IMR-90 (cell line): Measurements from ENCODE around the gene RASSF8. TPM values are rescaled to one million over a fixed set of nuclear protein-coding genes. Genes with fewer than 3 reads are reported as not detected.
A peak's percentile ranks its signal among the peaks of the same experiment; 100 is the strongest.

Experiments
- ATAC-seq: fragments of 200-7000 bp; cut with Tn5 transposase; 2 replicates; pipeline ENCODE4 v1.9.1; 2020; ENCODE audit warnings: low read depth, mild to moderate bottlenecking, moderate library complexity
- BruUV-seq: library from RNA; stranded (reverse); fragments of 400-500 nt; replicated peaks from 2 replicates; lab custom pipeline; 2021; lab: Mats Ljungman, UMichigan
- CTCF ChIA-PET: fragments of 300-600 bp; formaldehyde crosslinking; extraction: SDS; loops from one replicate; lab custom pipeline; 2021; ENCODE audit warnings: antibody characterized with exemption; lab: Yijun Ruan, JAX
- POLR2A ChIA-PET: fragments of 300-600 bp; sonication (Branson Sonifier 250); formaldehyde crosslinking; loops from one replicate; lab custom pipeline; 2022; ENCODE audit warnings: antibody characterized with exemption; ENCODE audit not compliant: unreplicated experiment; lab: Charles Lee
- DNase-seq: peaks from one replicate; pipeline ENCODE4 v3.0.0; 2013
- H2AFZ ChIP-seq: replicated peaks from 2 replicates; pipeline ENCODE3; 2013; ENCODE audit warnings: low read length, mild to moderate bottlenecking; ENCODE audit not compliant: poor library complexity
- H2AK5ac ChIP-seq: 2 replicates; pipeline ENCODE4 v1.6.1; 2013; ENCODE audit warnings: low read depth, low read length, inconsistent platforms
- H2AK9ac ChIP-seq: replicated peaks from 2 replicates; pipeline ENCODE3; 2013; ENCODE audit warnings: mild to moderate bottlenecking, low read depth, low read length, moderate library complexity; ENCODE audit not compliant: poor library complexity
- H2BK120ac ChIP-seq: 2 replicates; pipeline ENCODE4 v1.6.1; 2013; ENCODE audit warnings: low read depth, low read length, inconsistent platforms
- H2BK15ac ChIP-seq: 3 replicates; pipeline ENCODE4 v1.6.1; 2013; ENCODE audit warnings: low read depth, low read length, inconsistent platforms
- H2BK20ac ChIP-seq: 2 replicates; pipeline ENCODE4 v1.6.1; 2013; ENCODE audit warnings: low read depth, mild to moderate bottlenecking, inconsistent platforms, low read length, moderate library complexity
- H2BK5ac ChIP-seq: 2 replicates; pipeline ENCODE4 v1.6.1; 2013; ENCODE audit warnings: mild to moderate bottlenecking, low read depth, low read length, inconsistent platforms; ENCODE audit not compliant: poor library complexity, severe bottlenecking
- H3K14ac ChIP-seq: replicated peaks from 2 replicates; pipeline ENCODE4 v1.6.1; 2013; ENCODE audit warnings: low read depth, low read length, inconsistent platforms
- H3K18ac ChIP-seq: 2 replicates; pipeline ENCODE4 v1.6.1; 2013; ENCODE audit warnings: low read depth, low read length, control low read depth
- H3K23ac ChIP-seq: 2 replicates; pipeline ENCODE4 v1.6.1; 2013; ENCODE audit warnings: low read depth, low read length, inconsistent platforms
- H3K27ac ChIP-seq: 2 replicates; pipeline ENCODE4 v1.5.1; 2013; ENCODE audit warnings: mild to moderate bottlenecking, control low read depth, low read length; ENCODE audit not compliant: insufficient read depth
- H3K27me3 ChIP-seq: 2 replicates; pipeline ENCODE4 v1.6.1; 2013; ENCODE audit warnings: low read length; ENCODE audit not compliant: control insufficient read depth, insufficient read depth
- H3K36me3 ChIP-seq: 2 replicates; pipeline ENCODE4 v1.6.1; 2013; ENCODE audit warnings: low read length, mixed read lengths; ENCODE audit not compliant: control insufficient read depth, insufficient read depth
- H3K4ac ChIP-seq: 2 replicates; pipeline ENCODE4 v1.6.1; 2013; ENCODE audit warnings: low read depth, low read length, inconsistent platforms
- H3K4me1 ChIP-seq: 2 replicates; pipeline ENCODE4 v1.6.1; 2013; ENCODE audit warnings: low read length, mixed read lengths; ENCODE audit not compliant: control insufficient read depth, insufficient read depth
- H3K4me2 ChIP-seq: 2 replicates; pipeline ENCODE4 v1.6.1; 2013; ENCODE audit warnings: low read depth, mild to moderate bottlenecking, control low read depth, low read length, moderate library complexity
- H3K4me3 ChIP-seq: 2 replicates; pipeline ENCODE4 v1.5.1; 2013; ENCODE audit warnings: low read depth, mild to moderate bottlenecking, control low read depth, low read length, moderate library complexity; ENCODE audit not compliant: insufficient read depth
- H3K56ac ChIP-seq: 2 replicates; pipeline ENCODE4 v1.6.1; 2013; ENCODE audit warnings: low read length, inconsistent platforms; ENCODE audit not compliant: insufficient read depth; ENCODE audit errors: extremely low read depth
- H3K79me1 ChIP-seq, 2 experiments: 2 replicates each; pipeline ENCODE4 v1.6.1; 2013; ENCODE audit warnings: low read length in 2 of 2, inconsistent platforms in 1 of 2, low read depth in 1 of 2
- H3K9ac ChIP-seq: 2 replicates; pipeline ENCODE4 v1.6.1; 2013; ENCODE audit warnings: low read depth, low read length, control low read depth
- H3K9me1 ChIP-seq: 2 replicates; pipeline ENCODE4 v1.6.1; 2013; ENCODE audit warnings: low read length, inconsistent platforms; ENCODE audit not compliant: insufficient read depth
- H3K9me3 ChIP-seq: 2 replicates; pipeline ENCODE4 v1.6.1; 2013; ENCODE audit warnings: low read length; ENCODE audit not compliant: control insufficient read depth, insufficient read depth
- H4K20me1 ChIP-seq: 2 replicates; pipeline ENCODE4 v1.6.1; 2013; ENCODE audit warnings: low read length, inconsistent platforms; ENCODE audit not compliant: insufficient read depth
- H4K5ac ChIP-seq: 2 replicates; pipeline ENCODE4 v1.6.1; 2013; ENCODE audit warnings: mild to moderate bottlenecking, low read depth, low read length, control low read depth
- H4K8ac ChIP-seq, 2 experiments: 2 replicates each; pipeline ENCODE4 v1.6.1; 2013; ENCODE audit warnings: low read depth in 2 of 2, low read length in 2 of 2, control low read depth in 1 of 2, inconsistent platforms in 1 of 2
- H4K91ac ChIP-seq: 2 replicates; pipeline ENCODE4 v1.6.1; 2013; ENCODE audit warnings: low read depth, low read length, inconsistent platforms; ENCODE audit not compliant: insufficient read depth
- FOS ChIP-seq: fragments of 150-350 bp; IDR thresholded peaks from 2 replicates; pipeline ENCODE4 v1.6.1; 2016; ENCODE audit warnings: low read depth, low read length
- POLR2A ChIP-seq: IDR thresholded peaks from 2 replicates; pipeline ENCODE4 v1.6.1; 2012; ENCODE audit warnings: mild to moderate bottlenecking, low read depth, low read length
- WGBS, 2 experiments: methylation state at CpG; one replicate each; pipeline versions ENCODE4 v1.1.5 to v1.1.7; 2013; ENCODE audit warnings: missing lambda C conversion rate in 2 of 2; ENCODE audit not compliant: insufficient read length in 1 of 2; ENCODE audit errors: extremely low coverage in 2 of 2; 5-methylcytosine and 5-hydroxymethylcytosine counted together
- dilution Hi-C: fragments of 300-500 bp; cut with HindIII; formaldehyde crosslinking; loops from one replicate; pipeline ENCODE4 v1.14.3; 2018; ENCODE audit warnings: low sequenced_read_pairs; ENCODE audit not compliant: unreplicated experiment
- in situ Hi-C: fragments of 300-500 bp; cut with MboI; formaldehyde crosslinking; loops from 3 replicates; pipeline ENCODE4 v1.14.3; 2019; ENCODE audit warnings: low sequenced_read_pairs, inconsistent platforms, mixed read lengths
- intact Hi-C: fragments of 100-400 bp; cut with micrococcal nuclease; formaldehyde crosslinking; loops from 2 replicates; pipeline ENCODE4 v1.10.0; 2022
- polyA plus RNA-seq, 3 experiments: library from polyadenylated mRNA; depleted of rRNA; stranded (reverse); fragments of >200 nt; gene quantifications; 2 replicates each; pipeline ENCODE4 v1.2.3, GENCODE V29; 2012; ENCODE audit warnings: low replicate concordance in 1 of 3
- total RNA-seq: library from RNA; depleted of rRNA; stranded (reverse); fragments of >200 nt; gene quantifications from 2 replicates; pipeline ENCODE4 v1.2.3, GENCODE V29; 2012

Gene RASSF8
- total and polyA plus RNA-seq, 2 of the 4 experiments (the other 2 are of a cell fraction), result 10.8 to 50.5 TPM

GRCh38 chr12:26077915-26078702 is 119.6 kb downstream of the RASSF8 start:
- Histone ChIP-seq H2BK15ac (no peak overlapping the region), H2AK5ac (no peak overlapping the region), H2BK20ac (no peak overlapping the region), H3K4ac (no peak overlapping the region), H2BK120ac (no peak overlapping the region), H3K9me3 (peaks cover 4% of the 10 kb centered on the region; the same call in 1 of the 2 replicates), H3K27ac (no peak overlapping the region), H4K8ac (no peak overlapping the region), H3K9me1 (no peaks in the 10 kb centered on the region), H3K4me3 (no peak overlapping the region), H3K56ac (no peak overlapping the region), H3K18ac (no peak overlapping the region), H3K14ac (no peak overlapping the region), H4K20me1 (no peaks in the 10 kb centered on the region), H3K79me1 (peaks cover 0 to 6% of the 10 kb centered on the region in 2 experiments; a peak in 2 of 4 replicates), H3K36me3 (peaks cover 2% of the 10 kb centered on the region; the same call in 1 of the 2 replicates), H3K4me2 (no peak overlapping the region), H4K91ac (no peak overlapping the region), H3K4me1 (no peaks in the 10 kb centered on the region), H2BK5ac (no peak overlapping the region), H2AFZ (no peak overlapping the region), H2AK9ac (no peak overlapping the region), H3K9ac (no peak overlapping the region), H3K27me3 (no peaks in the 10 kb centered on the region), H3K23ac (no peak overlapping the region), H4K5ac (no peak overlapping the region)
- no TSS peak for BruUV-seq
- ATAC-seq, result peak; percentile 53; the same call in 1 of the 2 replicates
- ChIA-PET CTCF (interaction anchor here (1.1 kb wide), 1 partner anchor 9 kb away, joined by 3 read pairs; no protein-coding TSS in a partner anchor), POLR2A (no interaction called here)
- in situ Hi-C loops, result no loop called here
- dilution Hi-C loops, result no loop called here
- intact Hi-C loops, result no loop called here
- TF ChIP-seq POLR2A (no peak), FOS (peak; percentile 6; the same call in 1 of the 2 replicates)
- DNase-seq, result peak; percentile 46
- WGBS, 2 experiments, result 63% methylated on average over 2 of the region's 2 CpGs; no CpG with 5 or more reads in 1 of the 2 experiments
